Panc1 (cell line): ENCODE data around the gene MMGT1. TPM values are rescaled to one million over a fixed set of nuclear protein-coding genes. Genes with fewer than 3 reads are reported as not detected.

Experiments used
- ATAC-seq: fragments of 200-7000 bp; cut with Tn5 transposase; 2 replicates; pipeline ENCODE4 v1.9.1; 2020; ENCODE audit warnings: mild to moderate bottlenecking, moderate library complexity
- BruUV-seq: library from RNA; stranded (reverse); fragments of 400-500 nt; replicated peaks from 2 replicates; lab custom pipeline; 2021; lab: Mats Ljungman, UMichigan
- CTCF ChIA-PET: fragments of 300-600 bp; sonication (Branson Sonifier 250); formaldehyde crosslinking; loops from one replicate; lab custom pipeline; 2022; ENCODE audit warnings: antibody characterized with exemption; lab: Charles Lee
- POLR2A ChIA-PET: fragments of 300-600 bp; sonication (Branson Sonifier 250); formaldehyde crosslinking; loops from one replicate; lab custom pipeline; 2022; ENCODE audit warnings: antibody characterized with exemption; lab: Charles Lee
- DNase-seq: peaks from one replicate; pipeline ENCODE4 v3.0.0-alpha.2; 2010; ENCODE audit warnings: low read depth, low spot score
- H3K27ac ChIP-seq: 2 replicates; pipeline ENCODE4 v1.5.1; 2011; ENCODE audit warnings: mild to moderate bottlenecking, low read length, inconsistent platforms
- H3K27me3 ChIP-seq: fragments of 200-500 bp; sonication (Bioruptor generic); 2 replicates; pipeline ENCODE4 v1.6.0; 2014; ENCODE audit warnings: low read length, inconsistent platforms; ENCODE audit not compliant: control insufficient read depth, insufficient read depth
- H3K36me3 ChIP-seq: fragments of 200-500 bp; sonication (Bioruptor generic); 2 replicates; pipeline ENCODE4 v1.5.1; 2014; ENCODE audit warnings: inconsistent platforms, mild to moderate bottlenecking, low read length, moderate library complexity; ENCODE audit not compliant: control insufficient read depth, insufficient read depth
- H3K4me1 ChIP-seq: 2 replicates; pipeline ENCODE4 v1.5.1; 2011; ENCODE audit warnings: inconsistent platforms, mild to moderate bottlenecking, low read length, moderate library complexity; ENCODE audit not compliant: control insufficient read depth, insufficient read depth
- H3K4me3 ChIP-seq, 2 experiments: 2 replicates each; pipeline ENCODE4 v1.5.1; 2011 to 2012; ENCODE audit warnings: low read depth in 2 of 2, low read length in 2 of 2, mild to moderate bottlenecking in 2 of 2, inconsistent platforms in 1 of 2, moderate library complexity in 1 of 2
- H3K9me3 ChIP-seq: fragments of 200-500 bp; sonication (Bioruptor generic); 2 replicates; pipeline ENCODE4 v1.5.1; 2014; ENCODE audit warnings: low read depth, mild to moderate bottlenecking, inconsistent platforms, low read length, moderate library complexity; ENCODE audit not compliant: control insufficient read depth, insufficient read depth
- CTCF ChIP-seq: fragments of 450-650 bp; IDR thresholded peaks from 2 replicates; pipeline ENCODE4 v1.5.1; 2017; ENCODE audit warnings: mild to moderate bottlenecking
- POLR2AphosphoS5 ChIP-seq: IDR thresholded peaks from 2 replicates; pipeline ENCODE4 v1.6.1; 2012; ENCODE audit warnings: mild to moderate bottlenecking, low read depth, low read length, moderate library complexity
- REST ChIP-seq, 2 experiments: IDR thresholded peaks; 2 replicates each; pipeline ENCODE4 v1.6.1; 2011 to 2012; ENCODE audit warnings: low read depth in 2 of 2, control low read depth in 1 of 2, low read length in 1 of 2, mild to moderate bottlenecking in 1 of 2, moderate library complexity in 1 of 2; ENCODE audit not compliant: insufficient read depth in 1 of 2
- SIN3A ChIP-seq: IDR thresholded peaks from 2 replicates; pipeline ENCODE4 v1.6.1; 2012; ENCODE audit warnings: low read depth, mild to moderate bottlenecking, low read length, moderate library complexity, borderline replicate concordance; ENCODE audit not compliant: insufficient read depth
- TCF7L2 ChIP-seq: IDR thresholded peaks from 2 replicates; pipeline ENCODE4 v1.6.1; 2011; ENCODE audit warnings: mild to moderate bottlenecking, low read depth, low read length, inconsistent platforms
- in situ Hi-C: cut with HindIII; loops from 2 replicates; pipeline ENCODE4 v1.10.0; 2016; ENCODE audit warnings: low sequenced_read_pairs, low pct_unique_long_range_greater_than_20kb
- intact Hi-C: fragments of 100-400 bp; cut with micrococcal nuclease; formaldehyde crosslinking; loops from one replicate; pipeline ENCODE4 v1.10.0; 2022; ENCODE audit not compliant: unreplicated experiment
- total RNA-seq: library from RNA; stranded (reverse); gene quantifications from one replicate; pipeline ENCODE4 v1.2.1, GENCODE V29; 2021; ENCODE audit not compliant: unreplicated experiment

MMGT1 gene
- total RNA-seq, 1 experiment from 2014 or later, result 31.4 TPM

- no TSS peak for BruUV-seq
- POLR2A ChIA-PET, result no interaction called here
- DNase-seq (no peak), ATAC-seq (no peak)
- CTCF ChIA-PET, result no interaction called here
- intact Hi-C loops (no loop called here), in situ Hi-C loops (no loop called here)
- no peak overlapping the region for H3K27ac ChIP-seq
- no peaks in the 10 kb centered on the region for H3K4me1 ChIP-seq
- no peaks in the 10 kb centered on the region for H3K9me3 ChIP-seq
- H3K27me3 ChIP-seq, result no peaks in the 10 kb centered on the region
- H3K36me3 ChIP-seq, result no peaks in the 10 kb centered on the region
- no peak for TF ChIP-seq REST (IDR thresholded peaks at IDR 0.05; ENCODE audit: insufficient read depth in 1 of 2, low read depth in 2 of 2, low read length in 1 of 2)
- no peak overlapping the region for H3K4me3 ChIP-seq
Observed at GRCh38 chrX:135944486-135944885, 29.3 kb downstream of the MMGT1 start.

- Histone ChIP-seq H3K27ac (no peak overlapping the region), H3K9me3 (no peaks in the 10 kb centered on the region), H3K27me3 (no peaks in the 10 kb centered on the region), H3K4me3 (no peak overlapping the region), H3K4me1 (no peaks in the 10 kb centered on the region), H3K36me3 (no peaks in the 10 kb centered on the region)
- ATAC-seq, result peak; percentile 96
- ChIA-PET CTCF (interaction anchor here (0.7 to 0.8 kb wide), 2 partner anchors 195 to 468 kb away, joined by 3 read pairs; no protein-coding TSS in a partner anchor), POLR2A (no interaction called here)
- in situ Hi-C loops (no loop called here), intact Hi-C loops (loop anchor here (5.0 to 10.0 kb wide), 2 partner anchors 300 to 447 kb away; no protein-coding TSS in a partner anchor)
- peak; percentile 38 for DNase-seq
- BruUV-seq, result no TSS peak
- TF ChIP-seq SIN3A (no peak), CTCF (peak; percentile 89)
Observed at GRCh38 chrX:135931644-135932487, 41.9 kb downstream of the MMGT1 start.

- Histone ChIP-seq H3K36me3 (no peaks in the 10 kb centered on the region), H3K4me3 (no peak overlapping the region), H3K4me1 (no peaks in the 10 kb centered on the region), H3K27ac (no peak overlapping the region), H3K27me3 (0 out of 2 replicates have a peak, but pooled peaks cover 2% of the 10 kb centered on the region), H3K9me3 (no peaks in the 10 kb centered on the region)
- POLR2A ChIA-PET, result no interaction called here
- intact Hi-C loops (no loop called here), in situ Hi-C loops (no loop called here)
- ATAC-seq (no peak), DNase-seq (no peak)
- no peak for TF ChIP-seq CTCF
- no peak for TF ChIP-seq REST (IDR thresholded peaks at IDR 0.05; ENCODE audit: insufficient read depth in 1 of 2, low read depth in 2 of 2, low read length in 1 of 2)
- TF ChIP-seq SIN3A, result no peak
- TF ChIP-seq POLR2AphosphoS5, result no peak
- no peak for TF ChIP-seq TCF7L2
- CTCF ChIA-PET, result interaction anchor here (0.6 kb wide), 1 partner anchor 313 kb away, joined by 4 read pairs; no protein-coding TSS in a partner anchor
- BruUV-seq, result no TSS peak
Observed at GRCh38 chrX:135927897-135928296, 45.9 kb downstream of the MMGT1 start.
